Measurements from ENCODE around the gene UFD1.

Gene UFD1

DNA sequence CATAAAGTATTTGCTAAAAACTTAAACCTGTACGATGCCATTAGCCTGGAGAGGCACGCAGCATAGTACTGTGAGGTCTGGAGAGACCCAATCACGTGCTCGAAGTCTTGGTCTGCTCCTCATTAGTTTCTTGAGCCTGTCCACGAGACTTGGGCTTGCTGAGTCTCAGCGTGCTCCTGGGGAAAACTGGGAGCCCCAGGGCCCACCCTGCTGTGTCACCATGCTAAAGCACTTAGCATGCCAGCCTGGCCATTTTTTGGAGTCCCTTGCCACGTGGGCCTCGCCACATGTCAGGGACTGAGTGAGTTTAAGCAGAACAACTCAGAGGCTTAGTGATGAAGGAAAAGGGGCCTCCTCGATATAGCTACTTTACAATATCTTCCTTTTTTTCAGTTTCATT is 3.3 kb upstream of the UFD1 start:
- H3K27ac ChIP-seq: no peak overlapping the region
- TF ChIP-seq, protein P1, sequence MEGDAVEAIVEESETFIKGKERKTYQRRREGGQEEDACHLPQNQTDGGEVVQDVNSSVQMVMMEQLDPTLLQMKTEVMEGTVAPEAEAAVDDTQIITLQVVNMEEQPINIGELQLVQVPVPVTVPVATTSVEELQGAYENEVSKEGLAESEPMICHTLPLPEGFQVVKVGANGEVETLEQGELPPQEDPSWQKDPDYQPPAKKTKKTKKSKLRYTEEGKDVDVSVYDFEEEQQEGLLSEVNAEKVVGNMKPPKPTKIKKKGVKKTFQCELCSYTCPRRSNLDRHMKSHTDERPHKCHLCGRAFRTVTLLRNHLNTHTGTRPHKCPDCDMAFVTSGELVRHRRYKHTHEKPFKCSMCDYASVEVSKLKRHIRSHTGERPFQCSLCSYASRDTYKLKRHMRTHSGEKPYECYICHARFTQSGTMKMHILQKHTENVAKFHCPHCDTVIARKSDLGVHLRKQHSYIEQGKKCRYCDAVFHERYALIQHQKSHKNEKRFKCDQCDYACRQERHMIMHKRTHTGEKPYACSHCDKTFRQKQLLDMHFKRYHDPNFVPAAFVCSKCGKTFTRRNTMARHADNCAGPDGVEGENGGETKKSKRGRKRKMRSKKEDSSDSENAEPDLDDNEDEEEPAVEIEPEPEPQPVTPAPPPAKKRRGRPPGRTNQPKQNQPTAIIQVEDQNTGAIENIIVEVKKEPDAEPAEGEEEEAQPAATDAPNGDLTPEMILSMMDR (IDR thresholded peaks at IDR 0.05): no peak
- TF ChIP-seq ZFX (IDR thresholded peaks at IDR 0.05; ENCODE audit: borderline replicate concordance): no peak

DNA sequence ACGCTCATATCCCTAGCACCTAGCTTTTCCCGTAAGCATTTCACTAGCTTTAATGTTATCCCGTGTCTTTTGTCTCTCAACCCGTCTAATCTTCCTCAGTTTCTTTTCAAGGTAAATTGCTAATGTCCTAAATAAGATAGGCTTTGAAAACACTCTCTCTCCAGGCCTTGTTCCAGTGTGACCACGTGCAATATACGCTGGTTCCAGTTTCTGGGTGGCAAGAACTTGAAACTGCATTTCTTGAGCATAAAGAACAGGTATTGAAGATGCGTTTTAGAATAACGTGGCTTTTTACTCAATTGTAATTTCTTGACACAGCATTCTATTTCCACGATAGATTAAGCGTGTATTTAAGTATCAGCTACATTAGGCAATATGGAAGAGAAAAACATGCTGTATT is 1.8 kb upstream of the UFD1 start:
- no peak for TF ChIP-seq ZFX (IDR thresholded peaks at IDR 0.05; ENCODE audit: borderline replicate concordance)
- TF ChIP-seq, protein P1 (IDR thresholded peaks at IDR 0.05): no peak
- H3K27ac ChIP-seq: peak overlapping the region; percentile 90

DNA sequence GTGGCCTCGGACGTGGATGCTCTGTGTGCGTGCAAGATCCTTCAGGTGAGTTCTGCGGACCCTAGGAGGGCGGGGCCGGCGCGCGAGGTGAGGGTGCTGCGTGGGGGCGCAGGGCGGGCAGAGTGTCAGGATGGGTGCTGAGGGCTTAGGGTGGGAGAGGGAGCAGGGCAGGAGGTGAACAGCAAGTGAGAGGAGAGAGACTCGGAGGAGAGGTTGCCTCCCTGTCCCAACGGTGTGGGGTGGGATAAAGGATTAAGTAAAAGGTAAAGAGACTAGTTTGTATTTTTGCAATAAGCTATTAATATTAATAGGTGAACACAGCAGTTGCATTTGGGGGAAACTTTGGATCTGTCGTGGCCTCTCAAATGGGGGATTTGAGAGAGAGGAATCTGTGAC is 1.2 kb upstream of the UFD1 start:
- TF ChIP-seq, protein P1 (IDR thresholded peaks at IDR 0.05): no peak
- no peak for TF ChIP-seq ZFX (IDR thresholded peaks at IDR 0.05; ENCODE audit: borderline replicate concordance)
- H3K27ac ChIP-seq: peak overlapping the region; percentile 90

DNA sequence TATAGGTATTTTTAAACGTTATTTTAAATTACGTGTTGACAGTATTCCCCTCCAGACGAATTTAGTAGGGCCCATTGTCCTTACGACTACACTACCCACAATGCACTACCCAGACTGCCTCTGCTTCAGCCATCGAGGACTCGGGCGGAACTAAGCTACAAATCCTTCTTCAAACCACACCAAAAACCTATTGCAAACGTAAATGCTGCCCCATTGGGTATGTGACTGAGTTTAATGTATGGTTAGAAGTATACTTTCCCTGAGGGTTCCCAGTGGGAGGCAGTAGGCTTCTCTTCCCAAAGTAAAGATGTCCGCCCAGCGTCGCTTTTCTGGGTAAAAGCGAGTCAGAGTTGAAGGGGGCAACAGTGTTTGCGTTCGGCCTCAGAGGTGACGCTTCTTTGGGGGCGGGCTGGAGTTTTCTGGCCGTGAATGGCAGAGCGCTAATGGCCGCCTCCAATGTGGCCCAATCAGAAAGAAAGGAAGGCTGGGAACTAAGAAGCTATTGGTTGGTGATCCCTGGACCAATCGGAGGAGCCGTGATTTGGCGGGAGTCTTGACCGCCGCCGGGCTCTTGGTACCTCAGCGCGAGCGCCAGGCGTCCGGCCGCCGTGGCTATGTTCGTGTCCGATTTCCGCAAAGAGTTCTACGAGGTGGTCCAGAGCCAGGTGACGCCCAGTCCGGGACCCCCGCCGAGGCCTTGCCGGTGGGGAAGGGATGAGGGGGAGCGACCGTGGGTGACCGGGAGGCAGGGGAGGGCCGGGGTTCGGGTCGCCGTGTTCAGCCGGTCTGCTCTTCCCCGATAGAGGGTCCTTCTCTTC is 571 bp upstream of the UFD1 start, which contains the start of gene CDC45:
TSS of gene CDC45 (plus strand) at position 566 of the 818 bp plus-strand sequence. CDS start at position 615, 49 bp downstream.
- no peak for TF ChIP-seq ZFX (IDR thresholded peaks at IDR 0.05; ENCODE audit: borderline replicate concordance)
- TF ChIP-seq, protein P1 (IDR thresholded peaks at IDR 0.05): no peak

DNA sequence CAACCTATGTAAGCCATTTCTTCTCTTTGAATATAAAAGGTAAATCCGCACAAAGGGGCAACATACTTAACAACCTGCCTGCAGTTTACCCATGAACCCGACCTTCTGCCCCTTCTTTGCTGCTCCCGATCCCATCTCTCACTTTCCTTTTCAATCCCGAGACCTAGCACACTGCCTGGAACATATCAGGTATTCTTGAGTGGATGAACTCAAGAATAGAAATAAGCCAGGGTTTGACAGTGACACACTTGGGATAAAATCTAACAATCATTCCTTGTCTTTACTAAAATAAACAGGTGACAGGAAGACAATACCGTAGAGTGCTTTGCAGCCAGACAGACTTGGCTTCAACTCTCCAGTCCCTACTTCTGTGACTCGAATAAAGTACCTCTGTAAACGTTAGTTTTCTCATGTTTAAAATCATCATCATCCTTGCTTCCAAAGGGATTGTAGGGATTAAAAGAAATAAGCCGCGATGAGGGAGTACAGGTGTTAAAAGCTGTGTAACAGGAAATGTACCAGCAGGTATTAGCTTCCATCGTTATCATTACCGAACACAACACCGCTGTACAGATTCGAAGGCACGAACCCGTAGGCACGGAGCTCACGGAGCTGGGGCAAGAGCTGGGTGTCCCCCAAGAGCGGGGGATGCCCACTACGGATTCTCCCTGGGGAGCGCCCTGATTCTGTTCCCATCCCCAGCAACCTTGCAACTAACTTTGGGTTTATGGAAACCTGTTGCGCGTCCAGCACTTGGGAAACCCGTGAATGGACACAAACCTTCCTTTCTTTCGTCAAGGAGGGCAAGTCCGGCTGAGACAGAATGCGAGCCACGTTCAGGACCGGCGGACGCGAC is 720 bp downstream of the UFD1 start:
- H3K27ac ChIP-seq: peak overlapping the region; percentile 90
- no peak for TF ChIP-seq ZFX (IDR thresholded peaks at IDR 0.05; ENCODE audit: borderline replicate concordance)
- TF ChIP-seq, protein P1 (IDR thresholded peaks at IDR 0.05): no peak

More for the DNA sequence above, 571 bp upstream of the UFD1 start, which contains the start of gene CDC45:
- H3K27ac ChIP-seq: peak within 1 kb of the TSS; percentile 90

DNA sequence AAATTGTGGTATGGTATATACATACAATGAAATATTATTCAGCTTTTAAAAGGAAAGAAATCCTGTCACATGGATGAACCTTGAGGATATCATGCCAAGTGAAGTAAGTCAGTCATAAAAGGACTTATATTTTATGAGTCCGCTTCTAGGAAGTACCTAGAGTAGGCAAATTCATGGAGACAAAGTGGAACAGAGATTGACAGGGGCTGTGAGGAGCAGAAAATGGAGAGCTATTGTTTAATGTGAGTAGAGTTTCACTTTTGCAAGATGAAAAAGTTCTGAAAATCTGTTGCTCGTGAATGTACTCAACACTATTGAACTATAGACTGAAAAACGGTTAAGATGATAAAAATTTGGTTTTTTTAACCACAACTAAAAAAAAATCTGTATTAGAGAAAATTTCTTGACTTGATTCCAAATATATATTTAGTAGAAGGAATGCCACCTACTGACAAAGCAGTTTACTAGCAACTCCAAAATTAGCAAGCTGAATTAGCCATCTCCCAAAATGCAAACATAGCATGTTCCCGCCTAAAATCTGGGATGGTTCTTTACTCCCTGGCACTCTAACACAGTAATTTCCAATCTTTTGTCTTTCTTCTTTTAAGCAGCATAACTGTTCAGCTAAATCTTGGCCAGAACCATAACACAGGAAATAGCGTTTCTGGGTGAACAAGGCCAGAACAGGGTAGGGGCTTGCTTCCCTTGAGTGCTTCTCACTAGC is 1.5 kb downstream of the UFD1 start:
- peak overlapping the region; percentile 90 for H3K27ac ChIP-seq
- no peak for TF ChIP-seq ZFX (IDR thresholded peaks at IDR 0.05; ENCODE audit: borderline replicate concordance)
- TF ChIP-seq, protein P1 (IDR thresholded peaks at IDR 0.05): peak; percentile 47

Measured in 22Rv1 (cell line).